GM23338 (cell line): ENCODE measurements around the gene TMEM62. TPM values are rescaled to one million over a fixed set of nuclear protein-coding genes. Genes with fewer than 3 reads are reported as not detected.
A peak's percentile ranks its signal among the peaks of the same experiment; 100 is the strongest.

Experiments
- ATAC-seq: fragments of 200-7000 bp; cut with Tn5 transposase; 3 replicates; pipeline ENCODE4 v1.9.1; 2020
- DNase-seq: peaks from one replicate; pipeline ENCODE4 v3.0.0-alpha.2; 2015; ENCODE audit warnings: low spot score
- H2AFZ ChIP-seq: fragments of 200-600 bp; sonication (generic); 2 replicates; pipeline ENCODE4 v1.8.0; 2016; ENCODE audit warnings: antibody characterized with exemption, mild to moderate bottlenecking, moderate library complexity
- H3F3A ChIP-seq: fragments of 200-600 bp; sonication (generic); replicated peaks from 2 replicates; pipeline ENCODE4 v1.8.0; 2017; ENCODE audit warnings: antibody characterized with exemption, mixed run types, low read depth
- H3K27ac ChIP-seq: fragments of 200-600 bp; sonication (generic); 2 replicates; pipeline ENCODE4 v1.6.1; 2016; ENCODE audit warnings: low read depth
- H3K27me3 ChIP-seq: fragments of 200-600 bp; sonication (generic); 2 replicates; pipeline ENCODE4 v1.8.0; 2016; ENCODE audit warnings: mild to moderate bottlenecking, mixed run types, moderate library complexity; ENCODE audit not compliant: insufficient read depth
- H3K36me3 ChIP-seq: fragments of 200-600 bp; sonication (generic); 2 replicates; pipeline ENCODE4 v1.8.0; 2016; ENCODE audit warnings: mild to moderate bottlenecking; ENCODE audit not compliant: insufficient read depth
- H3K4me1 ChIP-seq: fragments of 200-600 bp; sonication (generic); 2 replicates; pipeline ENCODE4 v1.8.0; 2016; ENCODE audit warnings: mild to moderate bottlenecking, moderate library complexity; ENCODE audit not compliant: insufficient read depth
- H3K4me2 ChIP-seq: fragments of 200-600 bp; sonication (generic); 2 replicates; pipeline ENCODE4 v1.7.1; 2017; ENCODE audit warnings: mixed run types
- H3K4me3 ChIP-seq: fragments of 200-600 bp; sonication (generic); 2 replicates; pipeline ENCODE4 v1.6.1; 2016; ENCODE audit warnings: mixed run types
- H3K79me2 ChIP-seq: fragments of 200-600 bp; sonication (generic); replicated peaks from 2 replicates; pipeline ENCODE4 v1.8.0; 2017; ENCODE audit warnings: mild to moderate bottlenecking; ENCODE audit not compliant: insufficient read depth
- H3K9me2 ChIP-seq: fragments of 200-600 bp; sonication (generic); 2 replicates; pipeline ENCODE4 v1.8.0; 2017; ENCODE audit not compliant: insufficient read depth
- H4K20me1 ChIP-seq: fragments of 200-600 bp; sonication (generic); replicated peaks from 2 replicates; pipeline ENCODE4 v1.8.0; 2017; ENCODE audit warnings: mild to moderate bottlenecking; ENCODE audit not compliant: insufficient read depth
- H3K27ac Mint-ChIP-seq: 2 replicates; pipeline ENCODE4 v1.8.0; 2020; ENCODE audit warnings: inconsistent platforms, mild to moderate bottlenecking, moderate library complexity, mixed read lengths
- H3K27me3 Mint-ChIP-seq: 3 replicates; pipeline ENCODE4 v1.8.0; 2022; ENCODE audit warnings: low read depth, mild to moderate bottlenecking, moderate library complexity, mixed read lengths, inconsistent platforms; ENCODE audit not compliant: insufficient read depth, poor library complexity
- H3K36me3 Mint-ChIP-seq: 3 replicates; pipeline ENCODE4 v1.8.0; 2021; ENCODE audit warnings: low read depth, mild to moderate bottlenecking, inconsistent platforms, moderate library complexity, mixed read lengths
- H3K4me1 Mint-ChIP-seq: 3 replicates; pipeline ENCODE4 v1.8.0; 2020; ENCODE audit warnings: mild to moderate bottlenecking, inconsistent platforms, mixed read lengths
- H3K4me3 Mint-ChIP-seq: 3 replicates; pipeline ENCODE4 v1.8.0; 2021; ENCODE audit warnings: moderate library complexity, mild to moderate bottlenecking, inconsistent platforms, mixed read lengths
- H3K9me3 Mint-ChIP-seq: 3 replicates; pipeline ENCODE4 v1.8.0; 2020; ENCODE audit warnings: moderate library complexity, mild to moderate bottlenecking, inconsistent platforms, mixed read lengths
- CTCF ChIP-seq, 2 experiments: fragments of 200-600 bp in 1 of 2; sonication (generic) in 1 of 2; conservative IDR thresholded peaks; 2 replicates each; pipeline versions ENCODE4 v1.5.1 to v1.6.1; 2016 to 2017; ENCODE audit warnings: antibody characterized with exemption in 2 of 2, low read depth in 2 of 2, mild to moderate bottlenecking in 2 of 2, moderate library complexity in 1 of 2
- EZH2 ChIP-seq: fragments of 200-600 bp; sonication (generic); IDR thresholded peaks from one replicate; pipeline ENCODE4 v1.8.0; 2017; ENCODE audit warnings: antibody characterized with exemption, mild to moderate bottlenecking, low read depth; ENCODE audit not compliant: unreplicated experiment
- JUNB ChIP-seq: IDR thresholded peaks from one replicate; pipeline ENCODE4 v1.6.1; 2016; ENCODE audit warnings: antibody characterized with exemption; ENCODE audit not compliant: unreplicated experiment
- NANOG ChIP-seq: IDR thresholded peaks from 2 replicates; pipeline ENCODE4 v1.6.1; 2016; ENCODE audit warnings: antibody characterized with exemption, borderline replicate concordance
- STAT1 ChIP-seq: IDR thresholded peaks from one replicate; pipeline ENCODE4 v1.6.1; 2016; ENCODE audit warnings: antibody characterized with exemption; ENCODE audit not compliant: unreplicated experiment
- ZNF114 ChIP-seq: fragments of 250-450 bp; sonication (Bioruptor Pico); IDR thresholded peaks from 2 replicates; pipeline ENCODE4 v1.5.0; 2020; ENCODE audit warnings: mild to moderate bottlenecking, moderate library complexity
- ZNF331 ChIP-seq: fragments of 250-450 bp; sonication (Bioruptor Pico); IDR thresholded peaks from 2 replicates; pipeline ENCODE4 v1.5.0; 2020; ENCODE audit warnings: low read depth, mild to moderate bottlenecking, moderate library complexity
- ZNF462 ChIP-seq: fragments of 250-450 bp; sonication (Bioruptor Pico); IDR thresholded peaks from 2 replicates; pipeline ENCODE4 v1.5.0; 2020; ENCODE audit warnings: mild to moderate bottlenecking, moderate library complexity
- polyA plus RNA-seq: library from polyadenylated mRNA; unstranded; fragments of >200 nt; fragmentation: Nextera tagmentation; extraction: Ambion mirVana; gene quantifications from 2 replicates; pipeline ENCODE4 v1.2.1, GENCODE V29; 2016
- total RNA-seq: library from RNA; depleted of rRNA; stranded (reverse); fragments of >200 nt; shearing (Covaris generic); gene quantifications from 2 replicates; pipeline ENCODE4 v1.2.3, GENCODE V29; 2014

The TMEM62 gene
- total and polyA plus RNA-seq, 2 experiments from 2014 or later = 3.4 to 14.3 TPM

DNA sequence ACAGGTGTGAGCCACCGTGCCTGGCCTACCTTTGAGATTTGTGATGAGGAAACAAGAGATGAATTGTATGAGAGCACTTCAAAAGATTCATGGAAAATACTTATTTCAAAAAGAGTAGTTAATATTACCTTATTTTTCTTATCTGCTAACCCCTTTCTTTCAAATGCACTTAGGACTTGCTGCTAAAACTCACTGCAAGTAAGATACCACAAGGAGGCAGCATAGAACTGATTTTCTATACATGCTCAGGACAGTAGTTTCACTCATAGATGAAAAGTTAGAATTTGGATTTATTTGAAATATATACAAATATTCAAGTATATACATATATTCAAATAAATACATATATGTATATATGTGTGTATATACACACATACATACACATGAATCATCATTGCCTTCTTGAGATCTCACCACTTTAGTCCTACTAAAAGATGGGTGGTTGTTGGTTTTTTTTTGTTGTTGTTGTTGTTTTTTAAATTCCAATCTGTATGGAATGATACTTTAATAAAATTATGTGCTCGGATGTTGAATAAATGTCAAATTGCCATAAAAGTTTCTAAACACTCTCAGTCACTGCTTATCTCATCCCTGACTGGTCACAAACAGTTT is 54.3 kb downstream of the TMEM62 start:
- peaks cover 10% of the 10 kb centered on the region; the same call in 1 of the 3 replicates for H3K36me3 Mint-ChIP-seq
- no peak overlapping the region for H3K27ac Mint-ChIP-seq
- H3K9me2 ChIP-seq = no peaks in the 10 kb centered on the region
- 0 out of 2 replicates have a peak, but pooled peaks cover 7% of the 10 kb centered on the region for H3F3A ChIP-seq
- H3K4me2 ChIP-seq = no peak overlapping the region
- DNase-seq (peak; percentile 74), ATAC-seq (no peak)
- peaks cover 7% of the 10 kb centered on the region for H3K4me1 ChIP-seq
- 0 out of 2 replicates have a peak, but pooled peaks cover 4% of the 10 kb centered on the region for H3K36me3 ChIP-seq
- peaks cover 9% of the 10 kb centered on the region; the same call in 2 of the 3 replicates for H3K4me1 Mint-ChIP-seq
- no peaks in the 10 kb centered on the region for H3K9me3 Mint-ChIP-seq
- TF ChIP-seq CTCF (conservative IDR thresholded peaks at IDR 0.05; ENCODE audit: low read depth in 2 of 2) = peak; percentile 64 to 74
- no peak for TF ChIP-seq NANOG
- H4K20me1 ChIP-seq = 0 out of 2 replicates have a peak, but pooled peaks cover 3% of the 10 kb centered on the region
- H3K27ac ChIP-seq = no peak overlapping the region
- no peaks in the 10 kb centered on the region for H3K79me2 ChIP-seq
- H2AFZ ChIP-seq = no peak overlapping the region
- H3K27me3 ChIP-seq = no peaks in the 10 kb centered on the region
- H3K4me3 Mint-ChIP-seq = no peak overlapping the region
- peaks cover 4% of the 10 kb centered on the region for H3K27me3 Mint-ChIP-seq
- no peak overlapping the region for H3K4me3 ChIP-seq

GRCh38 chr15:43189296-43189695 is 55.9 kb downstream of the TMEM62 start:
- Mint-ChIP-seq H3K36me3 (peaks cover 10% of the 10 kb centered on the region; the same call in 1 of the 3 replicates), H3K27me3 (peaks cover 4% of the 10 kb centered on the region), H3K4me3 (no peak overlapping the region), H3K9me3 (no peaks in the 10 kb centered on the region), H3K4me1 (peaks cover 8% of the 10 kb centered on the region; the same call in 2 of the 3 replicates), H3K27ac (no peak overlapping the region)
- H3K79me2 ChIP-seq = no peaks in the 10 kb centered on the region
- H3K9me2 ChIP-seq = no peaks in the 10 kb centered on the region
- ATAC-seq = no peak
- peaks cover 7% of the 10 kb centered on the region for H3K4me1 ChIP-seq
- no peak overlapping the region for H3K27ac ChIP-seq
- 0 out of 2 replicates have a peak, but pooled peaks cover 4% of the 10 kb centered on the region for H3K36me3 ChIP-seq
- no peak overlapping the region for H3K4me2 ChIP-seq
- no peaks in the 10 kb centered on the region for H3K27me3 ChIP-seq
- H3F3A ChIP-seq = 0 out of 2 replicates have a peak, but pooled peaks cover 7% of the 10 kb centered on the region
- no peak for DNase-seq
- H3K4me3 ChIP-seq = no peak overlapping the region
- H4K20me1 ChIP-seq = no peaks in the 10 kb centered on the region
- no peak overlapping the region for H2AFZ ChIP-seq
- TF ChIP-seq ZNF331 (CRISPR knock-in tag) = no peak
- no peak for TF ChIP-seq STAT1
- TF ChIP-seq JUNB = no peak
- TF ChIP-seq ZNF114 (CRISPR knock-in tag) = no peak
- TF ChIP-seq EZH2 = no peak
- no peak for TF ChIP-seq ZNF462 (CRISPR knock-in tag)
- no peak for TF ChIP-seq CTCF (conservative IDR thresholded peaks at IDR 0.05; ENCODE audit: low read depth in 2 of 2)
